GM12892 (cell line): Measurements from ENCODE around the gene NFATC1.

Source experiments
- DNase-seq: peaks from one replicate; pipeline ENCODE4 v3.0.0; 2011; ENCODE audit not compliant: insufficient read length
- FAIRE-seq: peaks from 2 replicates; lab custom pipeline; 2011; peaks lifted over from hg19 to GRCh38; lab: Jason Lieb, UNC
- POLR2A ChIP-seq: IDR thresholded peaks from 2 replicates; pipeline ENCODE4 v1.6.1; 2011; ENCODE audit warnings: low read depth, low read length, control low read depth
- POLR2AphosphoS5 ChIP-seq: IDR thresholded peaks from 2 replicates; pipeline ENCODE4 v1.6.1; 2011; ENCODE audit warnings: low read depth, low read length, control low read depth
- TAF1 ChIP-seq: IDR thresholded peaks from 2 replicates; pipeline ENCODE4 v1.6.1; 2011; ENCODE audit warnings: low read depth, mild to moderate bottlenecking, control low read depth, low read length, borderline replicate concordance

Gene NFATC1

DNA sequence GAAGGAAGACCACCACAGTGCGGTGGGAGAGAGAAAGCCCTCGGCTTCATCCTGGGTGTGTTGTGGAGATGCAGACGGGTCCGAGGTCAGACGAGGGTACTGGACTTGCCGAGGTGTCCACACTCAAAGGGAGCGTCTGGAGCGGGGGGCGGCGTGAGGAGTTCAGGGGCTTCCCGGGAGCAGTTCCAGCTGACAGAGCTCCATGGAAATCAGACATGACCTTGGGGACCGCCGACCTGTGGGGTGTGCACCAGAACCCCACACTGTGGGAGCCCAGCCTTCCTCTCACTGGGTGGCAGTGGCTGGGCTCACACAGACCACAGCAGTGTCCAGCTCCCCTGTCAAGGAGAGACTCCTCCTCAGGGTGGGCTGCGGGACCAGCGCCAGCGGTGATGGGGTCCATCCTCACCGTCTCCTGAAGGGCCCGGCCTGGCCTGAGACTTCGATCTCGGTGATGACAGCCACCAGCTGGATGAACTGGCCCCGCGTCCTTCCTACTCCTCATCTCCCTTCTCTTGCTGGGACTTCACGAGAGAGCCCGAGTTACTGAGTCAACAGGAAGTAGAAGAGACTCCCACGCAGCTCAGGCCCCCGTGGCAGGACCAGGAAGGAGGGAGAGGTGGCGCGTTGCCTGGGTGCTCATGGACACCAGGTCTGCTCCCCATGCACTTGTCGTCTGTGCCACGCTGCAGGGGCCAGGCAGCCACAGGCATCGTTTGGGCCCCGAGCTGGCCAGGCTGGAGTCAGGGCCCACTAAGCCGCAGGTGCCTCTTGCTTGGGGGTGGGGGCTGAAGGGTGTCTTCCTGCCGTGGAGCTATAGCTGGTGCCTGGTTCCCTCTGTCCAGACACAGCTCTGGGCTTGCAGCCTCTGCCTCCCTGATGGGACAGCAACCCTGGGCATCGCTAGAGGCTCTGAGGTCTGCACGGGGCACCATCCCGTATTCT, 182.0 kb downstream of the NFATC1 start:
- DNase-seq (no peak), FAIRE-seq (no peak)
- TF ChIP-seq POLR2AphosphoS5 (no peak), POLR2A (no peak), TAF1 (no peak)

DNA sequence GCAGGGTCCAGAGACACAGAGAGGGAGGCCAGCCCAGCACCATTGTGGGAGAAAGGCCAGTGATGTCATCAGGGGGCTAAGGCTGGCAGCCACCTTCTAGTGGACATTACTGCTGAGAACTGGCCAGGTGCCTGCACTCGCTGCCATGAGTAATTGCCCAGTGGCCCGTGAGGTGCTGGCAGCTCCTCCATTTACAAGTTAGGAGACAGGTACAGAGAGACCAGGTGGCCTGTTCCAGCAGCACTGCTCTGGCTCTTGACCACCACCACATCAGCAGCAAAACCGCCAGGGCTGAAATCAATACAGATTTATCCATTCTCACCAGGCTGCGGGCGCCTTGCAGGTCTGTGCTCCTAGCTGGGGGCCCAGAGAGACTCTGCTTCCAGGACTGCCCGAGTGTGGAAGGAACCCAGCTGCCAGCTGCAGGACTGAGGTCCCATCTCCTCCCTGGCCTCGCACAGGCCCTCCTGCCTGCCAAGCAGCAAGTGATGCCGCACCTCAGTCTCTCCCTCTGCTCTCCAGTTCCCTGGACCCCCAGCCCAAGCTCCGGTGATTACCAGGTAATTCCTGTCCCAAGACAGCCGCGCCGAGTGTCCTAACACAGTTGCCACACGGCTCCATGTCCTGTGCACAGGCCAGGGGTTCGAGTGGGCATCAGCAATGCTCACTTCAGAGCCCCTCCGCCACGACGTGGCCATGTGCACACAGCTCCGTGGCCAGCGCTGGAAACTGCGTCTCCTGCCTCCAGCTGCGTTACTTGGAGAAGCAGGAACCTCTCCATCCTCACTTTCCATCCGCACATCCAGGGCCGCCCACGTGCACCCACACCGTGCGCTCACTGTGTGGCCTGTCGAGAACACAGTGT, 182.9 kb downstream of the NFATC1 start:
- DNase-seq, result no peak
- TF ChIP-seq POLR2A, result no peak
- TF ChIP-seq TAF1, result no peak
- no peak for TF ChIP-seq POLR2AphosphoS5
- no peak for FAIRE-seq
